ENCODE data around the gene EYA3.

Gene EYA3

DNA sequence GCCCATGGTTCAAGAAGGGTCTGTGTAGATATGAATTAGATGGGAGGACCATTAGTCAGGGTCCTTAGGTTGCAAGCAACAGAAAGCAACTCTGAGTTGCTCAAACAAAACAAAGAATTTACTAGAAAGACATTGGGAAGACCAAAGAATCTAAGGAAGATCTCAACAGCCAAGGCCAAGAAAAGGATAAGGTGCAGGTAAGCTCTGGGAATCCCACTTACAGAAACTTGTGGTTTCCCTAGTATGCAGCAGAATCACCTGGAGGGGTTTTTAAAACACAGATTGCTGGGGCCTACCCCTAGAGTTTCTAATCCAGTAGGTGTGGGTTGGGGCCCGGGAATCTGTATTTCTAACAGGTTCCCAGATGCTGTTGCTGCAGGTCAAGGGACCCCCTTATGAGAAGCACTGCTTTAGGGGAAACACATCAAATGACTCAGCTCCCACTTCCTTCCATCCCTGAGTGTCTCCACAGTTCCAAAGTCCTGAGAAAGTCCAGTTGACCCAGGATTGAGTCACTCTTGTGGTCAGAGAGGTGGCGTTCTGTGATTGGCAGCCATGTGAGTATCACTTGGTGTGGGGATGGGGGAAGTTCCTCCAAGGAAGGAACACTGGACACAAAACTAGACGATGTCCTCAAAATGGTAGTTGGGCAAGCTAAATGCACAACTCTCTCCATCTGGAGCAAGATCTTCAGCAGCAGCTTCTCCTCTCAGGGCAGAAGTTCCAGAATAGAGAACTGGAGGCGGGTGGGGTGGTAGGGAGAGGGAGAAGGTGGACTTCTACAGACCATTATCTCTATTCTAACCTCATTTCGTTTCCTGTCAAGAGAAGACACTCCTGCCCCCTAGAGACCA, 24.2 kb upstream of the EYA3 start:
- no peak for DNase-seq

- DNase-seq, result no peak
Measured at GRCh38 chr1:28111157-28111556, 22.7 kb upstream of the EYA3 start.

GRCh38 chr1:28110555-28110954, 22.1 kb upstream of the EYA3 start:
- no peak for DNase-seq

- no peak for DNase-seq
Measured at GRCh38 chr1:28109639-28110038, 21.2 kb upstream of the EYA3 start.

- no peak for DNase-seq
Measured at GRCh38 chr1:28108001-28108400, 19.6 kb upstream of the EYA3 start.

DNA sequence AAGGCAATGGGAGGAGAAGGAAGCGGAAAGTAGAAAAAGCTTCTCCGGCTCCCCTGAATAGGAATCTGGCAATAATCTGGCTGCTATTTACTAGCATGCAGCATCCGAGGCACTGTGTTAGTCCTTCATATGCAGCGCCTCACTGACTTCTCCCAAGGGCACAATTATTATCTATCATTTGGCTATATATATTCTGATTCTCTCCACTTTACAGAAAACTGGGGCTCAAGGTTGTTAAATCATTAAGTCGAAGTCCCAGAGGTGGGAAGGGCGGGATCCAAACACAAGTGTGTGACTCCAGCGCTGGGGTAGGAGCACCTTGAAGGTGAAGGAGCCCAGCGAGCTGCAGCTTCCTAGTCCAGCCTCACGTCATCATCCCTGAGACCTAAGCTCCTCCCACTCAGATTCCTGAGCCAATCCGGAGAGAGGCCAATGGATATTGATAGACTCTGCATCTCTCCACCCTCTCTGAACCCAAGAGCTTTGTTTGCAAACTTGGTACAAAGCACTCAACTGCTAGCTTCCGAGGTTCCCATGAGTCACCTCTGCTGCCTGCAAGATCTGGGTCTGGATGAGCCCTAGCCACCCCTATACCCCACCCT, 16.6 kb upstream of the EYA3 start:
- no peak for DNase-seq

- DNase-seq, result no peak
Measured at GRCh38 chr1:28102189-28102588, 13.8 kb upstream of the EYA3 start.

DNA sequence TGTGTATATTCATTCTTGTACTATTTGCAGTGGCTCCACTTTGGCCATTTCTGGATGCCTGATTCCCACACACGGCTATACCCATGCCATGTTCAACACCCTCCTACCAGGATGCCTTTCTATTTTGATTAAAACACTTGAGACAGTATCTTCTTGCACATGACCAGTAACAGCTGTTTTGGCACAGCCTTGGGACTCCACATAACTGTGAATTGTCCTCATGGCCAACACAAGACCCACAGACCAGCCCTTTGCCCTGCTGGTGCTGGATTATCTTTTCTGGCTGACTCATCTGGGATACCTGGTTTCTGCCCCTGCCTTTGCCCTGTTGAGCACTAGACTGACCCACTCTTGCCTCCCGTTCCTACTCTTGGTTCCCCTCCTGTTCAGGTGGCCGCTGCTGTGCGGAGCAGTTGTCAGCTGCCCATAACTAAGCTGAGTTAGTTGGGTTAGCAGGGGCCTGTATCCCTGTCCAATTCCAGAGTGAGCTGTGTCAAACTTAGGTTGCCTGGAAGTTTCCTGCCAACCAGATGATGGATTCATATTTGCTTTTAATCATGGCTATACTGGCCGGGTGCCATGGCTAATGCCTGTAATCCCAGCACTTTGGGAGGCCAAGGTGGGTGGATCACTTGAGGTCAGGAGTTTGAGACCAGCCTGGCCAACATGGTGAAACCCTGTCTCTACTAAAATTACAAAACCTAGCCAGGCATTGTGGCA, 10.8 kb upstream of the EYA3 start:
- DNase-seq, result no peak

DNA sequence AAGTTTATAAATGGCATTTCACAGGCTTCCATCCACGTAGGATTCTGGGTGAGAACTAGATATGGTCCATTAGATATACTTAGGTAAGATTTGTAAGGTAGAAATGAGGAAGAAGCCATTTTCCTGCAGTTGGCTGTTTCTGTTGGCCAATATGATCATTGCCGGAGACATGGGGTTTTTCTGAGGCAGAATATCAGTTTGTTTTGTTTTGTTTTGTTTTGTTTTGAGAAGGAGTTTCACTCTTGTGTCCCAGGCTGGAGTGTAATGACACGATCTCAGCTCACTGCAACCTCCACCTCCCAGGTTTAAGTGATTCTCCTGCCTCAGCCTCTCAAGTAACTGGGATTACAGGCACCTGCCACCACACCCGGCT, 8.7 kb upstream of the EYA3 start:
- no peak for DNase-seq

GRCh38 chr1:28096210-28097099, 8.0 kb upstream of the EYA3 start:
- DNase-seq, result no peak

DNA sequence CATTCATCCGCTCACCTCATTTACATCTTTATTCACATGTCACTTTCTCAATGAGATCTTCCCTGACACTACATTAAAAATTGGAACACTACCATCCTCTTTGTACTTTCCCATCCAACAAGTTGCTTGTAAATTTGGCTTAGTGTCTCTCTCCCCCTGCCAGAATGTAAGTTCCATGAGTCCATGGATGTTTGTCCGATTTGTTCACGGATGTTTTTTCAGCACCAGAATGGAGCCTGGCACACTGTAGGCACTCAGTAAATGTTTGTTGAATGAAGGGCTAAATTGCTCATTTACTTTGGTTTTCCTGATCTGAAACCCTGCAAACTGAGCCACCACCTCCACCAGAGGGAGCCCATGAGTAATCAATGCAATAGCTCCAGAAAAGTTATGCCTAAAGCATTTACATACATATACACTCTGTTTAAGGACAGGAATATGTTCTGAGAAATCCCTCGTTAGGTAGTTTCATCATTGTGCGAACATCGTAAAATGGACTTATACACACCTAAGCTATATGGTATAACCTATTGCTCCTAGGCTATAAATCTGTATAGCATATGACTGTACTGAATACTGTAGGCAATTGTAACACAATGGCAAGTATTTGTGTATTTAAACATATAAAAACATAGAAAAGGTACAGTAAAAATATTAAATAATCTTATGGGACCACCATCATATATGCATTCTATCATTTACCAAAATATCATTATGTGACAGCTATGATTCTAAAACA, 2.8 kb upstream of the EYA3 start:
- no peak for DNase-seq

DNA sequence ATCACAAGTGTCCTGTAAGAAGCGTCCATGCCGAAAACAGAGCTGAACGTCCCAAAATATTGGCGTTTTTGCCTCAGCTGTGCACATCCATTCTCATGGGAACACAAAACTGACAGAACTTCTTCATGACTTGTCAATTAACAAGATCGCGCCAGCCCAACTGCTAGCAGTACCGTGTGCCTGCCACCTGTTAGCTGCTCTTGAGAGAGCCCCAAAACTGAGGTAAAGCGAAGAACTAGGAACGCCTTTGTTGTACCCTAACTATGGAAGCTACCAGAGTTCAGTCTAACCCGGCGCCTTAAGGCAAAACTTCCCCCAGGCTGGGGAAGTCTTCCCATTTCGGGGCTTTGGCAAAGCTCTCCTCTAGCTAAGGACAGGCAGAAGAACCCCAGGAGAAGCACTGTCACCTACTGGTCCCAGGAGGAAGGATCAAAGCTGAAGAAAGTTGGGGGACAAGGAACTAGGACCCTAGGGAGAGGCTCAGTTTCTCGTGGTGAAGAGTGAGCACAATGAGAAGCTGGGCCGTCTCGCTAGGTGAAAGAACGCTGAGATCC, 719 bp downstream of the EYA3 start:
- no peak for DNase-seq

DNA sequence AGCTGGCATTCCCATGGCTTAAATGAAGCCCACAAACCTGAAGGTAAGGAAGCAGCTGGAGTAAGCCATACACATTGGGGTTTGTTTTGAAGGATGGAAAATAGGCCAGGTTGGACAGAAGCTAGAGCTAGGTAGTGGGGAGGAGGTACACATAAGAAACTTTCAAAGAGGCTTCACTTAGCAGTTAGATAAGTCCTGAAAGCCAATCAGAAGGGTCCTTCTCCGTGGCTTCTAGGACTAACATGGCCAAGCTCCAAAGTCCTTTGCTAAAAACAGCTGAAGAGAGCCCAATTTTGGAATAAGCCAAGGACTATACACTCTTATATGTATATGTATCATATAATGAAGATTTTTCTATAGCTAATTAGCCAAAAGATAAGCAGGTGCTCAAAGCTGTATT, 1.8 kb downstream of the EYA3 start:
- DNase-seq, result no peak

DNA sequence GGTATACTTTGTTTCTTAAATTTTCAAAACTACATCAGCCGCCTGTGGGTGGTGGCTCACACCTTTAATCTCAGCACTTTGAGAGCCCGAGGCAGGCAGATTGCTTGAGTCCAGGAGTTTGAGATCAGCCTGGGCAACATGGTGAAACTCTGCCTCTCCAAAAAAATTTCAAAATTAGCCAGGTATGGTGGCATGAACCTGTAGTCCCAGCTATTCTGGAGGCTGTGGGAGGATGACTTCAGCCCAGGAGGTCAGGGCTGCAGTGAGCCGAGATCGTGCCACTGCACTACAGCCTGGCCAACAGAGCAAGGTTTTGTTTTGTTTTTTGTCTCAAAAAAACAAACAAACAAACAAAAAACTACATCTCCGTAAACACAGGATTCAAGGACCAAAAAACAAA, 3.3 kb downstream of the EYA3 start:
- DNase-seq, result no peak

DNA sequence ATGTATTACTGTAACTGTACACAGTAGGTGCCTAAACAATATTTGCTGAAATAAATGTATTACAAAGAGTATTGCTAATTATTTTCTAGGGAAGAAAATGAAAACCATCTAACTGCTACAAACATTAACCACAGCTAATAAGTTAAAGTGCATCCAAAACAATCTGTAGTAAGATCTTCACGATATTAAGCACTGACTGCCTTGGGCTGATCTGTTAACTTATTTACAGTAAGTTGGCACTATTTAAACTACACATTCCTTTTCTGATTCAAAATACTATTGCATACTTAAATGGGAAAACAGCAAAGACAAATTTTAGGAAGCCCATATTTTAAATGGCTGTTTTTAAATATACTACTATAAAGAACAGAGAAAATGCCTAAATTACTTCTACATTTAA, 4.5 kb downstream of the EYA3 start:
- DNase-seq, result no peak

- DNase-seq, result no peak
Measured at GRCh38 chr1:28078680-28079626, 9.5 kb downstream of the EYA3 start.

- DNase-seq, result no peak
Measured at GRCh38 chr1:28078262-28078661, 10.1 kb downstream of the EYA3 start.

GRCh38 chr1:28074892-28075511, 13.4 kb downstream of the EYA3 start:
- DNase-seq, result no peak

- DNase-seq, result no peak
Measured at GRCh38 chr1:28073867-28074266, 14.5 kb downstream of the EYA3 start.

DNA sequence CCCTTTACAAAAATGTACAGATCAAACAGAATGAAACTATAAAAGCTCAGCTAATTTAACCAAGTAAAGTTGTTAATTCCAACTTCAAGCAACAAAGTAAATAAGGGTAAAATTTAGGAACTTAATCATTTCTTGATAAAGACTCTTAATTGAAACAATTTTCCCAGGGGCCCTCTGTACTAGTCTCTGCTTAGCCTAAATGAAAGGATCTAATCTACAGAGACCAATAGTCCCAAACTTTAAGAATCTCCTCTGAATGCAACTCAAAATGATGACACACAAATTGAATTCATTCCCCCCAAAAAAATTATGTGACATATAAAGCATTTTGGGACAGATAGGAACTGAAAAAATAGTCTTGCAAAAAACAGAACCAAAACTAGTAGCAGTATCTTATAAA, 16.6 kb downstream of the EYA3 start:
- no peak for DNase-seq
